ENCODE measurements around the gene NDST1.

- TF ChIP-seq CTCF (IDR thresholded peaks at IDR 0.05) (no peak), POLR2A (IDR thresholded peaks at IDR 0.05) (no peak)
Observed at GRCh38 chr5:150479416-150479815, 28.5 kb upstream of the NDST1 start.
